H1 (cell line): ENCODE results near the gene CSNK1D. TPM values are rescaled to one million over a fixed set of nuclear protein-coding genes. Genes with fewer than 3 reads are reported as not detected.

Experiments used
- KDM5A ChIP-seq: fragments of 200-600 bp; IDR thresholded peaks from 2 replicates; pipeline ENCODE4 v1.7.1; 2012; ENCODE audit warnings: mild to moderate bottlenecking, low read length, inconsistent platforms, mixed read lengths
- MAFK ChIP-seq: IDR thresholded peaks from 2 replicates; pipeline ENCODE4 v1.6.1; 2012; ENCODE audit warnings: low read depth, mild to moderate bottlenecking, improper control_type of control experiment, low read length
- NRF1 ChIP-seq: IDR thresholded peaks from 2 replicates; pipeline ENCODE4 v1.6.1; 2011; ENCODE audit warnings: mild to moderate bottlenecking, low read depth, low read length, improper control_type of control experiment
- POLR2AphosphoS5 ChIP-seq: IDR thresholded peaks from 2 replicates; pipeline ENCODE4 v1.6.1; 2011; ENCODE audit warnings: low read depth, low read length
- TBP ChIP-seq: IDR thresholded peaks from 2 replicates; pipeline ENCODE4 v1.6.1; 2011; ENCODE audit warnings: low read depth, low read length, improper control_type of control experiment
- polyA plus RNA-seq, 7 experiments: library from polyadenylated mRNA; depleted of rRNA in 3 of 7; stranded (reverse) in 5 of 7; unstranded in 2 of 7; fragments of >200 nt in 5 of 7; fragments of 200-250 nt in 2 of 7; gene quantifications; 1 replicate in 5 of 7; 2 replicates in 1 of 7; 4 replicates in 1 of 7; pipeline versions ENCODE4 v1.2.1 to v1.2.3, GENCODE V29; 2011 to 2013; ENCODE audit warnings: missing spikeins in 2 of 7, mixed read lengths in 2 of 7
- total RNA-seq: library from RNA; stranded (reverse); fragmentation: NEBNext Ultra II Directional; extraction: Animal tissue kit (Norgen Biotek cat#: 25700); gene quantifications from 2 replicates; pipeline ENCODE4 v1.2.1, GENCODE V29; 2021

CSNK1D gene
- total and polyA plus RNA-seq, 2 of the 8 experiments (the other 6 are each of a cell fraction or from before 2014, with no cell fraction given), result 73.5 to 103 TPM

- TF ChIP-seq KDM5A (no peak), TBP (no peak), POLR2AphosphoS5 (no peak), MAFK (no peak), NRF1 (no peak)
- TF ChIP-seq, all 59 proteins: peak for 0
Measured at GRCh38 chr17:82218349-82219075, 55.0 kb downstream of the CSNK1D start (continued).
